GM12873 (cell line): ENCODE measurements around the gene KPNA3.

Experiments used
- TF ChIP-seq, protein P1 (sequence below): IDR thresholded peaks from 2 replicates; pipeline ENCODE4 v1.5.1; 2012; ENCODE audit warnings: low read depth, mild to moderate bottlenecking, moderate library complexity, low read length, control low read depth; ENCODE audit not compliant: insufficient read depth; ENCODE audit errors: missing control alignments

The KPNA3 gene

DNA sequence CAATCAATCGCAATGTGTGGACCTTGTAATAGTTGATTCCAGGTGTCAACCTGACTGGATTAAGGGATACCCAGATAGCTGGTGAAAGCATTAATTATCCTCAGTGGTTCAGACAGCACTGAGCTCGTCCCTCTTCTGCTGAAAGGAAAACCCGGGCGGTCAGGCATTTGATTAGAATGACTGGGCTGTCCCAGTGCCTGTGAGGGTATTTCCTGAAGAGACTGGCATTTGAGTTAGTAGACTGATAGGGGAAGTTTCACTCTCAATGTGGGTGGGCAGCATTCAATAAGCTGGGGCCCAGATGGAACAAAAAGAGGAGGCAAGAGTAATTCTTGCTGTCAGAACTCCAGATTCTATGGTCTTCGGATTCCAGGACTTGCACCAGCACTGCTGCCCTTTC lies 31.9 kb downstream of the KPNA3 start:
- TF ChIP-seq, protein P1, sequence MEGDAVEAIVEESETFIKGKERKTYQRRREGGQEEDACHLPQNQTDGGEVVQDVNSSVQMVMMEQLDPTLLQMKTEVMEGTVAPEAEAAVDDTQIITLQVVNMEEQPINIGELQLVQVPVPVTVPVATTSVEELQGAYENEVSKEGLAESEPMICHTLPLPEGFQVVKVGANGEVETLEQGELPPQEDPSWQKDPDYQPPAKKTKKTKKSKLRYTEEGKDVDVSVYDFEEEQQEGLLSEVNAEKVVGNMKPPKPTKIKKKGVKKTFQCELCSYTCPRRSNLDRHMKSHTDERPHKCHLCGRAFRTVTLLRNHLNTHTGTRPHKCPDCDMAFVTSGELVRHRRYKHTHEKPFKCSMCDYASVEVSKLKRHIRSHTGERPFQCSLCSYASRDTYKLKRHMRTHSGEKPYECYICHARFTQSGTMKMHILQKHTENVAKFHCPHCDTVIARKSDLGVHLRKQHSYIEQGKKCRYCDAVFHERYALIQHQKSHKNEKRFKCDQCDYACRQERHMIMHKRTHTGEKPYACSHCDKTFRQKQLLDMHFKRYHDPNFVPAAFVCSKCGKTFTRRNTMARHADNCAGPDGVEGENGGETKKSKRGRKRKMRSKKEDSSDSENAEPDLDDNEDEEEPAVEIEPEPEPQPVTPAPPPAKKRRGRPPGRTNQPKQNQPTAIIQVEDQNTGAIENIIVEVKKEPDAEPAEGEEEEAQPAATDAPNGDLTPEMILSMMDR = no peak

- TF ChIP-seq, protein P1 = no peak
Measured at GRCh38 chr13:49759503-49759902, 33.0 kb downstream of the KPNA3 start.

- TF ChIP-seq, protein P1 = no peak
Measured at GRCh38 chr13:49756263-49756662, 36.2 kb downstream of the KPNA3 start.

DNA sequence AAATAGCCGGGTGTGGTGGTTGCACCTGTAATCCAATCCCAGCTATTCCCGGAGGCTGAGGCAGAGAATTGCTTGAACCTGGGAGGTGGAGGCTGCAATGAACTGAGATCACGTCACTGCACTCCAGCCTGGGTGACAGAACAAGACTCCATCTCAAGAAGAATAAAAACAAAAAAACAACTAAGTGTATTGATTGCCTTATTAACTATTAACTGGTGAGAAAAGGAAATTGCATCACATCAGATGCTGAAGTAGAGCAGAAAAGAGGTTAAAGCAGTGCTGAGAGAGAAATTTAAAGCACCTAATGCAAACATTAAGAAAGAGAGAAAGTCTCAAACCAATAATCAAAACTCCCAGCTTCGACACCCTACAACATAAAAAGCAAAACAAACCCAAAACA lies 38.3 kb downstream of the KPNA3 start:
- TF ChIP-seq, protein P1 = no peak

GRCh38 chr13:49749848-49750247 lies 42.6 kb downstream of the KPNA3 start:
- TF ChIP-seq, protein P1 = no peak

- TF ChIP-seq, protein P1 = no peak
Measured at GRCh38 chr13:49746111-49746510, 46.4 kb downstream of the KPNA3 start.

GRCh38 chr13:49740870-49741269 lies 51.6 kb downstream of the KPNA3 start:
- TF ChIP-seq, protein P1 = no peak
